IMR-90 (cell line): ENCODE data around the gene GALNT7. TPM values are rescaled to one million over a fixed set of nuclear protein-coding genes. Genes with fewer than 3 reads are reported as not detected.

Experiments used
- ATAC-seq: fragments of 200-7000 bp; cut with Tn5 transposase; 2 replicates; pipeline ENCODE4 v1.9.1; 2020; ENCODE audit warnings: low read depth, mild to moderate bottlenecking, moderate library complexity
- BruUV-seq: library from RNA; stranded (reverse); fragments of 400-500 nt; replicated peaks from 2 replicates; lab custom pipeline; 2021; lab: Mats Ljungman, UMichigan
- CTCF ChIA-PET: fragments of 300-600 bp; formaldehyde crosslinking; extraction: SDS; loops from one replicate; lab custom pipeline; 2021; ENCODE audit warnings: antibody characterized with exemption; lab: Yijun Ruan, JAX
- POLR2A ChIA-PET: fragments of 300-600 bp; sonication (Branson Sonifier 250); formaldehyde crosslinking; loops from one replicate; lab custom pipeline; 2022; ENCODE audit warnings: antibody characterized with exemption; ENCODE audit not compliant: unreplicated experiment; lab: Charles Lee
- DNase-seq: peaks from one replicate; pipeline ENCODE4 v3.0.0; 2013
- H2AFZ ChIP-seq: replicated peaks from 2 replicates; pipeline ENCODE3; 2013; ENCODE audit warnings: low read length, mild to moderate bottlenecking; ENCODE audit not compliant: poor library complexity
- H2AK5ac ChIP-seq: 2 replicates; pipeline ENCODE4 v1.6.1; 2013; ENCODE audit warnings: low read depth, low read length, inconsistent platforms
- H2AK9ac ChIP-seq: replicated peaks from 2 replicates; pipeline ENCODE3; 2013; ENCODE audit warnings: mild to moderate bottlenecking, low read depth, low read length, moderate library complexity; ENCODE audit not compliant: poor library complexity
- H2BK120ac ChIP-seq: 2 replicates; pipeline ENCODE4 v1.6.1; 2013; ENCODE audit warnings: low read depth, low read length, inconsistent platforms
- H2BK15ac ChIP-seq: 3 replicates; pipeline ENCODE4 v1.6.1; 2013; ENCODE audit warnings: low read depth, low read length, inconsistent platforms
- H2BK20ac ChIP-seq: 2 replicates; pipeline ENCODE4 v1.6.1; 2013; ENCODE audit warnings: low read depth, mild to moderate bottlenecking, inconsistent platforms, low read length, moderate library complexity
- H2BK5ac ChIP-seq: 2 replicates; pipeline ENCODE4 v1.6.1; 2013; ENCODE audit warnings: mild to moderate bottlenecking, low read depth, low read length, inconsistent platforms; ENCODE audit not compliant: poor library complexity, severe bottlenecking
- H3K14ac ChIP-seq: replicated peaks from 2 replicates; pipeline ENCODE4 v1.6.1; 2013; ENCODE audit warnings: low read depth, low read length, inconsistent platforms
- H3K18ac ChIP-seq: 2 replicates; pipeline ENCODE4 v1.6.1; 2013; ENCODE audit warnings: low read depth, low read length, control low read depth
- H3K23ac ChIP-seq: 2 replicates; pipeline ENCODE4 v1.6.1; 2013; ENCODE audit warnings: low read depth, low read length, inconsistent platforms
- H3K27ac ChIP-seq: 2 replicates; pipeline ENCODE4 v1.5.1; 2013; ENCODE audit warnings: mild to moderate bottlenecking, control low read depth, low read length; ENCODE audit not compliant: insufficient read depth
- H3K27me3 ChIP-seq: 2 replicates; pipeline ENCODE4 v1.6.1; 2013; ENCODE audit warnings: low read length; ENCODE audit not compliant: control insufficient read depth, insufficient read depth
- H3K36me3 ChIP-seq: 2 replicates; pipeline ENCODE4 v1.6.1; 2013; ENCODE audit warnings: low read length, mixed read lengths; ENCODE audit not compliant: control insufficient read depth, insufficient read depth
- H3K4ac ChIP-seq: 2 replicates; pipeline ENCODE4 v1.6.1; 2013; ENCODE audit warnings: low read depth, low read length, inconsistent platforms
- H3K4me1 ChIP-seq: 2 replicates; pipeline ENCODE4 v1.6.1; 2013; ENCODE audit warnings: low read length, mixed read lengths; ENCODE audit not compliant: control insufficient read depth, insufficient read depth
- H3K4me2 ChIP-seq: 2 replicates; pipeline ENCODE4 v1.6.1; 2013; ENCODE audit warnings: low read depth, mild to moderate bottlenecking, control low read depth, low read length, moderate library complexity
- H3K4me3 ChIP-seq: 2 replicates; pipeline ENCODE4 v1.5.1; 2013; ENCODE audit warnings: low read depth, mild to moderate bottlenecking, control low read depth, low read length, moderate library complexity; ENCODE audit not compliant: insufficient read depth
- H3K56ac ChIP-seq: 2 replicates; pipeline ENCODE4 v1.6.1; 2013; ENCODE audit warnings: low read length, inconsistent platforms; ENCODE audit not compliant: insufficient read depth; ENCODE audit errors: extremely low read depth
- H3K79me1 ChIP-seq, 2 experiments: 2 replicates each; pipeline ENCODE4 v1.6.1; 2013; ENCODE audit warnings: low read length in 2 of 2, inconsistent platforms in 1 of 2, low read depth in 1 of 2
- H3K9ac ChIP-seq: 2 replicates; pipeline ENCODE4 v1.6.1; 2013; ENCODE audit warnings: low read depth, low read length, control low read depth
- H3K9me1 ChIP-seq: 2 replicates; pipeline ENCODE4 v1.6.1; 2013; ENCODE audit warnings: low read length, inconsistent platforms; ENCODE audit not compliant: insufficient read depth
- H3K9me3 ChIP-seq: 2 replicates; pipeline ENCODE4 v1.6.1; 2013; ENCODE audit warnings: low read length; ENCODE audit not compliant: control insufficient read depth, insufficient read depth
- H4K20me1 ChIP-seq: 2 replicates; pipeline ENCODE4 v1.6.1; 2013; ENCODE audit warnings: low read length, inconsistent platforms; ENCODE audit not compliant: insufficient read depth
- H4K5ac ChIP-seq: 2 replicates; pipeline ENCODE4 v1.6.1; 2013; ENCODE audit warnings: mild to moderate bottlenecking, low read depth, low read length, control low read depth
- H4K8ac ChIP-seq, 2 experiments: 2 replicates each; pipeline ENCODE4 v1.6.1; 2013; ENCODE audit warnings: low read depth in 2 of 2, low read length in 2 of 2, control low read depth in 1 of 2, inconsistent platforms in 1 of 2
- H4K91ac ChIP-seq: 2 replicates; pipeline ENCODE4 v1.6.1; 2013; ENCODE audit warnings: low read depth, low read length, inconsistent platforms; ENCODE audit not compliant: insufficient read depth
- BHLHE40 ChIP-seq: fragments of 150-350 bp; IDR thresholded peaks from 2 replicates; pipeline ENCODE4 v1.6.1; 2016; ENCODE audit warnings: mild to moderate bottlenecking, low read depth, low read length
- CEBPB ChIP-seq: IDR thresholded peaks from 2 replicates; pipeline ENCODE4 v1.6.1; 2012; ENCODE audit warnings: low read depth, low read length, improper control_type of control experiment
- CHD1 ChIP-seq: IDR thresholded peaks from 2 replicates; pipeline ENCODE4 v1.6.1; 2012; ENCODE audit warnings: low read depth, low read length, improper control_type of control experiment
- CTCF ChIP-seq: conservative IDR thresholded peaks from 2 replicates; pipeline ENCODE4 v1.5.1; 2012; ENCODE audit warnings: mild to moderate bottlenecking, low read depth, low read length, improper control_type of control experiment
- FOS ChIP-seq: fragments of 150-350 bp; IDR thresholded peaks from 2 replicates; pipeline ENCODE4 v1.6.1; 2016; ENCODE audit warnings: low read depth, low read length
- MXI1 ChIP-seq: IDR thresholded peaks from 2 replicates; pipeline ENCODE4 v1.6.1; 2012; ENCODE audit warnings: low read depth, mild to moderate bottlenecking, low read length, moderate library complexity, borderline replicate concordance
- NFE2L2 ChIP-seq: fragments of 150-350 bp; IDR thresholded peaks from 2 replicates; pipeline ENCODE4 v1.6.1; 2016; ENCODE audit warnings: low read depth, mild to moderate bottlenecking, low read length
- RAD21 ChIP-seq: IDR thresholded peaks from 2 replicates; pipeline ENCODE4 v1.6.1; 2012; ENCODE audit warnings: low read length, improper control_type of control experiment
- RCOR1 ChIP-seq: IDR thresholded peaks from 2 replicates; pipeline ENCODE4 v1.6.1; 2012; ENCODE audit warnings: mild to moderate bottlenecking, low read length, improper control_type of control experiment; ENCODE audit not compliant: insufficient replicate concordance
- RFX5 ChIP-seq: IDR thresholded peaks from 2 replicates; pipeline ENCODE4 v1.8.0; 2012; ENCODE audit warnings: low read depth, mild to moderate bottlenecking, low read length, moderate library complexity
- USF2 ChIP-seq: fragments of 150-350 bp; IDR thresholded peaks from 2 replicates; pipeline ENCODE4 v1.6.1; 2017; ENCODE audit warnings: mild to moderate bottlenecking, antibody characterized with exemption, low read length, low read depth
- dilution Hi-C: fragments of 300-500 bp; cut with HindIII; formaldehyde crosslinking; loops from one replicate; pipeline ENCODE4 v1.14.3; 2018; ENCODE audit warnings: low sequenced_read_pairs; ENCODE audit not compliant: unreplicated experiment
- in situ Hi-C: fragments of 300-500 bp; cut with MboI; formaldehyde crosslinking; loops from 3 replicates; pipeline ENCODE4 v1.14.3; 2019; ENCODE audit warnings: low sequenced_read_pairs, inconsistent platforms, mixed read lengths
- intact Hi-C: fragments of 100-400 bp; cut with micrococcal nuclease; formaldehyde crosslinking; loops from 2 replicates; pipeline ENCODE4 v1.10.0; 2022
- polyA plus RNA-seq, 3 experiments: library from polyadenylated mRNA; depleted of rRNA; stranded (reverse); fragments of >200 nt; gene quantifications; 2 replicates each; pipeline ENCODE4 v1.2.3, GENCODE V29; 2012; ENCODE audit warnings: low replicate concordance in 1 of 3
- total RNA-seq: library from RNA; depleted of rRNA; stranded (reverse); fragments of >200 nt; gene quantifications from 2 replicates; pipeline ENCODE4 v1.2.3, GENCODE V29; 2012
- TF ChIP-seq, protein P1 (sequence below): fragments of 150-350 bp; IDR thresholded peaks from 2 replicates; pipeline ENCODE4 v1.6.1; 2016; ENCODE audit warnings: low read depth, mild to moderate bottlenecking, low read length, moderate library complexity, borderline replicate concordance

The GALNT7 gene
- total and polyA plus RNA-seq, 2 of the 4 experiments (the other 2 are of a cell fraction) = 19.1 to 31.2 TPM

DNA sequence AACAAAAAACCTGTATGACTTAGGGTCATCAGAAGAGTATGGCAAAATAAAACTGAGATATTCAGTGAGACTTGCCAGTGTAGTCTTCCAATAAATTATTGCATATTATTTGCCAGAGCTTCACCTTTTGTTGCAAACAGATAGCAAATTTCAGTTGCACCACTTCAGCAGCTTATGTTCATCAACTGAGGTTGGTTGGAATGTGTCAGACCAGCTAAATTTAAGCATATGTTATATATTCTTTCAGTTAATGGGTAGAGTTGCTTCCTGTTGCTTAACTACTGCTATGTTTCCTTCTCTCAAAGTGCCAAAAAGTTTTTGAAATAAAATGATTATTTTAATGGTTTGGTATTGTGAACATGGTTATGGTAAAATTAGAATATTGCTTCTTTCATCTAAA lies 61.5 kb downstream of the GALNT7 start:
- H3K56ac ChIP-seq = no peak overlapping the region
- no peak overlapping the region for H2BK120ac ChIP-seq
- no peak overlapping the region for H2BK15ac ChIP-seq
- no peak overlapping the region for H3K9ac ChIP-seq
- H4K8ac ChIP-seq = no peak overlapping the region
- H2AK5ac ChIP-seq = no peak overlapping the region
- BruUV-seq = no TSS peak
- H3K4ac ChIP-seq = no peak overlapping the region
- intact Hi-C loops (no loop called here), dilution Hi-C loops (no loop called here), in situ Hi-C loops (no loop called here)
- H2BK20ac ChIP-seq = no peak overlapping the region
- no peaks in the 10 kb centered on the region for H3K27me3 ChIP-seq
- H3K14ac ChIP-seq = no peak overlapping the region
- no peak overlapping the region for H4K5ac ChIP-seq
- H3K79me1 ChIP-seq = peaks cover 0 to 2% of the 10 kb centered on the region in 2 experiments; a peak in 1 of 4 replicates
- no peak overlapping the region for H3K18ac ChIP-seq
- DNase-seq (no peak), ATAC-seq (no peak)
- H4K91ac ChIP-seq = no peak overlapping the region
- H3K27ac ChIP-seq = no peak overlapping the region
- POLR2A ChIA-PET = no interaction called here
- TF ChIP-seq MXI1 (no peak), CTCF (no peak), FOS (no peak), CEBPB (no peak), CHD1 (no peak), RCOR1 (no peak), RAD21 (no peak), USF2 (no peak), RFX5 (no peak), BHLHE40 (no peak), NFE2L2 (no peak)
- TF ChIP-seq, protein P1, sequence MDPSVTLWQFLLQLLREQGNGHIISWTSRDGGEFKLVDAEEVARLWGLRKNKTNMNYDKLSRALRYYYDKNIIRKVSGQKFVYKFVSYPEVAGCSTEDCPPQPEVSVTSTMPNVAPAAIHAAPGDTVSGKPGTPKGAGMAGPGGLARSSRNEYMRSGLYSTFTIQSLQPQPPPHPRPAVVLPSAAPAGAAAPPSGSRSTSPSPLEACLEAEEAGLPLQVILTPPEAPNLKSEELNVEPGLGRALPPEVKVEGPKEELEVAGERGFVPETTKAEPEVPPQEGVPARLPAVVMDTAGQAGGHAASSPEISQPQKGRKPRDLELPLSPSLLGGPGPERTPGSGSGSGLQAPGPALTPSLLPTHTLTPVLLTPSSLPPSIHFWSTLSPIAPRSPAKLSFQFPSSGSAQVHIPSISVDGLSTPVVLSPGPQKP = no peak
- no peak overlapping the region for H2AFZ ChIP-seq
- no peaks in the 10 kb centered on the region for H4K20me1 ChIP-seq
- H3K4me1 ChIP-seq = no peaks in the 10 kb centered on the region
- H2AK9ac ChIP-seq = no peak overlapping the region
- no peak overlapping the region for H2BK5ac ChIP-seq
- CTCF ChIA-PET = no interaction called here
- H3K4me3 ChIP-seq = no peak overlapping the region
- H3K9me1 ChIP-seq = no peaks in the 10 kb centered on the region; the same call in 1 of the 2 replicates
- no peaks in the 10 kb centered on the region for H3K36me3 ChIP-seq
- H3K9me3 ChIP-seq = no peaks in the 10 kb centered on the region
- no peak overlapping the region for H3K4me2 ChIP-seq
- H3K23ac ChIP-seq = no peak overlapping the region
